OCI-LY7 (cell line): ENCODE results near the gene TESMIN. TPM values are rescaled to one million over a fixed set of nuclear protein-coding genes. Genes with fewer than 3 reads are reported as not detected.

Experiments used
- BruUV-seq: library from RNA; stranded (reverse); fragments of 400-500 nt; replicated peaks from 2 replicates; lab custom pipeline; 2021; lab: Mats Ljungman, UMichigan
- CTCF ChIA-PET: fragments of 300-600 bp; sonication (Branson Sonifier 250); formaldehyde crosslinking; loops from one replicate; lab custom pipeline; 2022; ENCODE audit warnings: antibody characterized with exemption; ENCODE audit not compliant: unreplicated experiment; lab: Charles Lee
- POLR2A ChIA-PET: fragments of 300-600 bp; sonication (Branson Sonifier 250); formaldehyde crosslinking; loops from one replicate; lab custom pipeline; 2022; ENCODE audit warnings: antibody characterized with exemption; lab: Charles Lee
- DNase-seq: peaks from one replicate; pipeline ENCODE4 v3.0.0-alpha.2; 2015; ENCODE audit warnings: low spot score
- H2AFZ ChIP-seq: fragments of 200-600 bp; sonication (generic), shearing (Covaris generic); 2 replicates; pipeline ENCODE4 v1.6.1; 2014; ENCODE audit warnings: mild to moderate bottlenecking, antibody characterized with exemption, low read length, moderate library complexity
- H3K27ac ChIP-seq: fragments of 200-600 bp; sonication (generic); 2 replicates; pipeline ENCODE4 v1.5.1; 2014; ENCODE audit warnings: mixed run types, low read depth, mild to moderate bottlenecking, moderate library complexity, low read length, inconsistent platforms; ENCODE audit not compliant: poor library complexity, severe bottlenecking
- H3K36me3 ChIP-seq: fragments of 200-600 bp; sonication (generic); 2 replicates; pipeline ENCODE4 v1.6.1; 2014; ENCODE audit warnings: mild to moderate bottlenecking, antibody characterized with exemption, low read length, moderate library complexity, mixed read lengths; ENCODE audit not compliant: insufficient read depth
- H3K4me1 ChIP-seq: fragments of 200-600 bp; sonication (generic); 2 replicates; pipeline ENCODE4 v1.5.1; 2014; ENCODE audit warnings: mild to moderate bottlenecking, low read length; ENCODE audit not compliant: insufficient read depth, poor library complexity, severe bottlenecking
- H3K4me2 ChIP-seq: fragments of 200-600 bp; sonication (generic); 2 replicates; pipeline ENCODE4 v1.6.1; 2014; ENCODE audit warnings: mild to moderate bottlenecking, low read length
- H3K4me3 ChIP-seq: fragments of 200-600 bp; sonication (generic); 2 replicates; pipeline ENCODE4 v1.5.1; 2014; ENCODE audit warnings: mild to moderate bottlenecking, low read depth, low read length; ENCODE audit not compliant: poor library complexity, severe bottlenecking
- H3K79me2 ChIP-seq: fragments of 200-600 bp; sonication (generic); 2 replicates; pipeline ENCODE4 v1.6.1; 2016; ENCODE audit warnings: low read depth, mild to moderate bottlenecking, low read length, moderate library complexity, mixed read lengths; ENCODE audit not compliant: insufficient read depth
- H3K9me2 ChIP-seq: fragments of 200-600 bp; sonication (generic); 2 replicates; pipeline ENCODE4 v1.6.1; 2016; ENCODE audit warnings: mild to moderate bottlenecking, low read length, mixed read lengths; ENCODE audit not compliant: insufficient read depth
- H3K9me3 ChIP-seq: fragments of 200-600 bp; sonication (generic); 2 replicates; pipeline ENCODE4 v1.6.1; 2014; ENCODE audit warnings: mild to moderate bottlenecking, mixed run types, low read length, mixed read lengths
- H4K20me1 ChIP-seq: fragments of 200-600 bp; sonication (generic); 2 replicates; pipeline ENCODE4 v1.6.1; 2014; ENCODE audit warnings: mild to moderate bottlenecking, antibody characterized with exemption, low read length, moderate library complexity, mixed read lengths; ENCODE audit not compliant: insufficient read depth
- EZH2phosphoT487 ChIP-seq: fragments of 200-600 bp; sonication (generic); IDR thresholded peaks from 2 replicates; pipeline ENCODE4 v1.6.1; 2018; ENCODE audit warnings: low read depth, borderline replicate concordance, mild to moderate bottlenecking, mixed run types, antibody characterized with exemption, low read length, moderate library complexity, mixed read lengths
- intact Hi-C: fragments of 100-400 bp; cut with micrococcal nuclease; formaldehyde crosslinking; loops from one replicate; pipeline ENCODE4 v1.10.0; 2022; ENCODE audit not compliant: unreplicated experiment
- total RNA-seq, 2 experiments: library from RNA; depleted of rRNA in 1 of 2; stranded (reverse); fragments of >200 nt in 1 of 2; shearing (Covaris generic) in 1 of 2; gene quantifications; 2 replicates each; pipeline ENCODE4 v1.2.3, GENCODE V29; 2014 to 2022
- TF ChIP-seq, protein P1 (sequence below): fragments of 200-600 bp; sonication (generic); conservative IDR thresholded peaks from 2 replicates; pipeline ENCODE4 v1.5.1; 2014; ENCODE audit warnings: mild to moderate bottlenecking, antibody characterized with exemption, low read length, moderate library complexity, mixed read lengths

The TESMIN gene
- total RNA-seq, 2 experiments from 2014 or later = 13.0 to 19.4 TPM

DNA sequence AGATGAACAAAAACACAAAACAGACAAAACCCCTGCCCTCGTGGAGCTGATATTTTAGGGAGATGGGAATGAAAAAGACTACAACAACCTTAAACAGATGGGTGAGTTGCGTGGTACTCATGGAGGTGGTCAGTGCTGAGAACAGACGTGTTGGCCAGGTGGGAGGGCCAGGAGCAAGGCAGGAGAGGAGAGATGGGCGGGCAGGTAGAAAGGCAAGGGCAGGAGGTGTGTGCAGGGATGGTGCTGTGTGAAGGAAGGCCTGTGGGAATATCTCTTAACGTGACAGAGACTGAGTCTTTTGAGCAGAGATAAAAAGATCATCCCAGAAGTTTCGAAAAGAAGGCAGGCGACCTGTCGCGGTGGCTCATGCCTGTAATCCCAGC, 59.9 kb downstream of the TESMIN start:
- no peak for DNase-seq
- no peak overlapping the region for H2AFZ ChIP-seq
- H4K20me1 ChIP-seq = no peaks in the 10 kb centered on the region
- CTCF ChIA-PET = no interaction called here
- intact Hi-C loops = no loop called here
- H3K79me2 ChIP-seq = no peaks in the 10 kb centered on the region
- POLR2A ChIA-PET = interaction anchor here (0.6 kb wide), 1 partner anchor 249 kb away, joined by 3 read pairs; no protein-coding TSS in a partner anchor
- BruUV-seq = no TSS peak
- no peaks in the 10 kb centered on the region for H3K36me3 ChIP-seq
- H3K4me1 ChIP-seq = no peaks in the 10 kb centered on the region
- H3K9me2 ChIP-seq = no peaks in the 10 kb centered on the region
- 0 out of 2 replicates have a peak, but pooled peaks cover 1% of the 10 kb centered on the region for H3K9me3 ChIP-seq
- H3K27ac ChIP-seq = no peak overlapping the region
- H3K4me3 ChIP-seq = no peak overlapping the region
- no peak overlapping the region for H3K4me2 ChIP-seq
- TF ChIP-seq, protein P1, sequence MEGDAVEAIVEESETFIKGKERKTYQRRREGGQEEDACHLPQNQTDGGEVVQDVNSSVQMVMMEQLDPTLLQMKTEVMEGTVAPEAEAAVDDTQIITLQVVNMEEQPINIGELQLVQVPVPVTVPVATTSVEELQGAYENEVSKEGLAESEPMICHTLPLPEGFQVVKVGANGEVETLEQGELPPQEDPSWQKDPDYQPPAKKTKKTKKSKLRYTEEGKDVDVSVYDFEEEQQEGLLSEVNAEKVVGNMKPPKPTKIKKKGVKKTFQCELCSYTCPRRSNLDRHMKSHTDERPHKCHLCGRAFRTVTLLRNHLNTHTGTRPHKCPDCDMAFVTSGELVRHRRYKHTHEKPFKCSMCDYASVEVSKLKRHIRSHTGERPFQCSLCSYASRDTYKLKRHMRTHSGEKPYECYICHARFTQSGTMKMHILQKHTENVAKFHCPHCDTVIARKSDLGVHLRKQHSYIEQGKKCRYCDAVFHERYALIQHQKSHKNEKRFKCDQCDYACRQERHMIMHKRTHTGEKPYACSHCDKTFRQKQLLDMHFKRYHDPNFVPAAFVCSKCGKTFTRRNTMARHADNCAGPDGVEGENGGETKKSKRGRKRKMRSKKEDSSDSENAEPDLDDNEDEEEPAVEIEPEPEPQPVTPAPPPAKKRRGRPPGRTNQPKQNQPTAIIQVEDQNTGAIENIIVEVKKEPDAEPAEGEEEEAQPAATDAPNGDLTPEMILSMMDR = no peak
- no peak for TF ChIP-seq EZH2phosphoT487

DNA sequence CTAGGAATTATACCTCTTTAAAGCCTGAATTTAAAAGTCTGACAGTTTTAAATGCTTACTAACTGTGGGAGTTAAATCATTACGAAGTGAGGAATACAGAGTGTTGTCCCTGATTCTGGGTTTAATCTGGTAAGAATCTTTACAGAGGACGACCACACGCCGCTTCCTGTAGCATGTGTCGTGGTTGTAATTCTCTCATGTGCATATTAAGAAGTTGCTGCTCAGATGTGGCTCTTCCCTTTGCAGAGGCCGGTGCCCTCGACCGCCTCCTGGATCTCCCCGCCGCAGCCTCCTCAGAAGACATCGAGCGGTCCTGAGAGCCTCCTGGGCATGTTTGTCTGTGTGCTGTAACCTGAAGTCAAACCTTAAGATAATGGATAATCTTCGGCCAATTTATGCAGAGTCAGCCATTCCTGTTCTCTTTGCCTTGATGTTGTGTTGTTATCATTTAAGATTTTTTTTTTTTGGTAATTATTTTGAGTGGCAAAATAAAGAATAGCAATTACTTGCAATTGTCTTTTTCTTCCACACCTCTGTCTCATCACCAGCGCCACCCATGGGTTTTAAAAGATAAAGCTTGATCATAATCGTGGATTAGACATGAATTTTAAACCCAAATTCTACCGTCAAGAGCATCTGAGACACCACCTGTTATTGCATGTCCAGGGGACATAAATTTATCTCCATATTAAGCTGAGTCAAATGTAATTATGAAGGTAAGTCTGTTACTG, 60.5 kb downstream of the TESMIN start:
- ChIA-PET CTCF (no interaction called here), POLR2A (no interaction called here)
- no peaks in the 10 kb centered on the region for H3K79me2 ChIP-seq
- no peaks in the 10 kb centered on the region for H3K36me3 ChIP-seq
- H3K9me2 ChIP-seq = no peaks in the 10 kb centered on the region
- H3K4me2 ChIP-seq = no peak overlapping the region
- no peak overlapping the region for H2AFZ ChIP-seq
- intact Hi-C loops = no loop called here
- no TSS peak for BruUV-seq
- no peak overlapping the region for H3K27ac ChIP-seq
- H4K20me1 ChIP-seq = no peaks in the 10 kb centered on the region
- no peaks in the 10 kb centered on the region for H3K4me1 ChIP-seq
- no peak for DNase-seq
- TF ChIP-seq, protein P1 = peak; percentile 62
- TF ChIP-seq EZH2phosphoT487 = no peak
- no peak overlapping the region for H3K4me3 ChIP-seq
- H3K9me3 ChIP-seq = no peaks in the 10 kb centered on the region
